Suprapubic skin (tissue), 3 donors: ENCODE results near the gene SLC8A1.

Experiments
- CTCF ChIP-seq, 2 donors: fragments of 200-600 bp in 1 of 2; fragments of 450-650 bp in 1 of 2; sonication (generic) in 1 of 2; IDR thresholded peaks; one replicate each; pipeline ENCODE4 v1.5.1; 2016 to 2019; ENCODE audit warnings: antibody characterized with exemption in 2 of 2, mild to moderate bottlenecking in 1 of 2, moderate library complexity in 1 of 2
- POLR2A ChIP-seq, 2 donors: fragments of 450-650 bp; IDR thresholded peaks; one replicate each; pipeline ENCODE4 v1.6.1; 2017; ENCODE audit warnings: antibody characterized with exemption in 2 of 2, mild to moderate bottlenecking in 2 of 2, moderate library complexity in 2 of 2

- TF ChIP-seq POLR2A (IDR thresholded peaks at IDR 0.05) (no peak), CTCF (IDR thresholded peaks at IDR 0.05) (no peak)
Observed at GRCh38 chr2:40062381-40062780, 389.5 kb downstream of the SLC8A1 start.
